ENCODE data around the gene SPATA21.

Gene SPATA21

DNA sequence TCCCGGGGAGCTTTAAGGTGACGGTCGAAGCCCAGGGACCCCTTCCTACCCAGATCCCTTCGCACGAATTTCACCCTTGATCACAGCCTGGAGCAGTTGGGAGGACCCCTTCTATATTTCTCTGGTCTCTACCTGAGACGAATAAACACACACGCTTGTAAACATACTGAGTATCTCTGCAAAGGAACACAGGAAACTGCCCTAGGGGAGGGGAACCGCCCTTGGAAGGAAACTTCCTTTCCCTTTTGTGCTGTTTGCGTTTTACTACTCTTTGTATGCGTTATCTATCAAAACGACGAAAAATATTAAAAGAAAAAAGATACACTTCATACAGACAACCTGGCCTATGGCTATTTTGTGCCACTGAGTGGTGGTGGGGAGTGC, 4.0 kb upstream of the SPATA21 start:
- peaks cover 23% of the 10 kb centered on the region for H3K79me2 ChIP-seq (ENCODE audit: insufficient read depth, low read length)
- peak overlapping the region; percentile 56; the same call in 1 of the 2 replicates for H3K27ac ChIP-seq (ENCODE audit: low read depth, low read length)
- no peaks in the 10 kb centered on the region for H4K20me1 ChIP-seq (ENCODE audit: low read depth, low read length)

DNA sequence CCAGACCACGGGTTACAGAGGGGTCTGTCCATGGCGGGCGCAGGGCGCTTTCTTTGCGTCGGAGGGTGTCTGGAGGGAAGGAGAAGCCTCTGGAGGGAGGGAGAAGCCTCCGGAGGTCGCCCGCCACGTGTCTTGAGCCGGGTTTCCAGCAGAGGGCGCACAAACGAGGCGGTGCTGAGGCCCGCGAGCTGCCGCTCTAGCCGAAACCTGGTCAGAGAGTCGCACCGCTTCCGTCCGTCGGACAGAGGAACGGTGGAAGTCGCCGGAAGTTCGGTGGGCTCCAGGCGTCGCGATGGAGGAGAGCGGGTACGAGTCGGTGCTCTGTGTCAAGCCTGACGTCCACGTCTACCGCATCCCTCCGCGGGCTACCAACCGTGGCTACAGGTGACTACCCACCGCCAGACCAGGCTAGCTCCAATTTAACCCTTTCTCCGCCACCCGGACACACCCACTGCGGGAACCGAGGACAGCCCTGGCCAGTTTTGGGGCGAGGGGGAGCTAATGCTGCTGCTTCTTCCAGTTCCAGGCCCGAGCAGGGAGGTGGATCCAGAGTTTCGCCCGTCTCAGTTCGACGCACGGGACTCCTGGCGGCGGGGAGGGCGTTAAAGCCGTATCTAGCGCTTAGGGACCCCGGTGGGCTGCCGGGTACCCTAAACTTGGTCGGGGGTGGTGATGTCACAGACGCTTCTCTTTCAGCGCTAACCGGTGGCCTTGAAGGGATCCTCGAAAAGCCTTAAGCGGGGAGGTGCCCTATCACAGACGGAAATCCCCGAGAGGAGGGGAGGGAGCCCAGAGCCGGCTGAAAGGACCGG, 3.5 kb upstream of the SPATA21 start, which contains the start of gene NECAP2:
NECAP2 (plus strand) TSS at position 255 of the 812 bp plus-strand sequence; CDS start at position 293, 38 bp downstream.
- Histone ChIP-seq H3K9me2 (replicated peaks; ENCODE audit: insufficient read depth, low read length) (no peaks in the 10 kb centered on the region), H3F3A (ENCODE audit: insufficient read depth) (no peaks in the 10 kb centered on the region), H2AFZ (ENCODE audit: low read depth, low read length, severe bottlenecking) (peak within 1 kb of the TSS; percentile 96), H3K4me2 (ENCODE audit: low read depth, low read length, poor library complexity, severe bottlenecking) (peak within 1 kb of the TSS; percentile 89), H3K27me3 (ENCODE audit: low read length) (no peaks in the 10 kb centered on the region), H3K4me3 (ENCODE audit: insufficient read depth, low read length, poor library complexity, severe bottlenecking) (peak within 1 kb of the TSS; percentile 98), H3K36me3 (ENCODE audit: low read length) (no peaks in the 10 kb centered on the region), H3K79me2 (ENCODE audit: insufficient read depth, low read length) (peaks cover 23% of the 10 kb centered on the region), H3K27ac (ENCODE audit: low read depth, low read length) (peak within 1 kb of the TSS; percentile 56), H3K9me3 (ENCODE audit: insufficient read depth, low read length) (no peaks in the 10 kb centered on the region), H3K9ac (ENCODE audit: low read length) (peak within 1 kb of the TSS; percentile 98), H4K20me1 (ENCODE audit: low read depth, low read length) (no peaks in the 10 kb centered on the region)
- TF ChIP-seq, protein P1, sequence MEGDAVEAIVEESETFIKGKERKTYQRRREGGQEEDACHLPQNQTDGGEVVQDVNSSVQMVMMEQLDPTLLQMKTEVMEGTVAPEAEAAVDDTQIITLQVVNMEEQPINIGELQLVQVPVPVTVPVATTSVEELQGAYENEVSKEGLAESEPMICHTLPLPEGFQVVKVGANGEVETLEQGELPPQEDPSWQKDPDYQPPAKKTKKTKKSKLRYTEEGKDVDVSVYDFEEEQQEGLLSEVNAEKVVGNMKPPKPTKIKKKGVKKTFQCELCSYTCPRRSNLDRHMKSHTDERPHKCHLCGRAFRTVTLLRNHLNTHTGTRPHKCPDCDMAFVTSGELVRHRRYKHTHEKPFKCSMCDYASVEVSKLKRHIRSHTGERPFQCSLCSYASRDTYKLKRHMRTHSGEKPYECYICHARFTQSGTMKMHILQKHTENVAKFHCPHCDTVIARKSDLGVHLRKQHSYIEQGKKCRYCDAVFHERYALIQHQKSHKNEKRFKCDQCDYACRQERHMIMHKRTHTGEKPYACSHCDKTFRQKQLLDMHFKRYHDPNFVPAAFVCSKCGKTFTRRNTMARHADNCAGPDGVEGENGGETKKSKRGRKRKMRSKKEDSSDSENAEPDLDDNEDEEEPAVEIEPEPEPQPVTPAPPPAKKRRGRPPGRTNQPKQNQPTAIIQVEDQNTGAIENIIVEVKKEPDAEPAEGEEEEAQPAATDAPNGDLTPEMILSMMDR (IDR thresholded peaks at IDR 0.05; ENCODE audit: insufficient read depth, low read length, poor library complexity, severe bottlenecking), result peak; percentile 55
- TF ChIP-seq EZH2phosphoT487 (conservative IDR thresholded peaks at IDR 0.05; ENCODE audit: low read length), result no peak

More for the DNA sequence above, 4.0 kb upstream of the SPATA21 start:
- H3K27me3 ChIP-seq (ENCODE audit: low read length), result no peaks in the 10 kb centered on the region
- no peak for TF ChIP-seq EZH2phosphoT487 (conservative IDR thresholded peaks at IDR 0.05; ENCODE audit: low read length)
- TF ChIP-seq, protein P1 (IDR thresholded peaks at IDR 0.05; ENCODE audit: insufficient read depth, low read length, poor library complexity, severe bottlenecking), result no peak
- no peaks in the 10 kb centered on the region for H3K9me3 ChIP-seq (ENCODE audit: insufficient read depth, low read length)
- H3K9me2 ChIP-seq (replicated peaks; ENCODE audit: insufficient read depth, low read length), result no peaks in the 10 kb centered on the region
- peak overlapping the region; percentile 98 for H3K9ac ChIP-seq (ENCODE audit: low read length)
- no peaks in the 10 kb centered on the region for H3K36me3 ChIP-seq (ENCODE audit: low read length)
- H2AFZ ChIP-seq (ENCODE audit: low read depth, low read length, severe bottlenecking), result peak overlapping the region; percentile 96
- H3K4me2 ChIP-seq (ENCODE audit: low read depth, low read length, poor library complexity, severe bottlenecking), result peak overlapping the region; percentile 89
- no peaks in the 10 kb centered on the region for H3F3A ChIP-seq (ENCODE audit: insufficient read depth)
- peak overlapping the region; percentile 98 for H3K4me3 ChIP-seq (ENCODE audit: insufficient read depth, low read length, poor library complexity, severe bottlenecking)

DNA sequence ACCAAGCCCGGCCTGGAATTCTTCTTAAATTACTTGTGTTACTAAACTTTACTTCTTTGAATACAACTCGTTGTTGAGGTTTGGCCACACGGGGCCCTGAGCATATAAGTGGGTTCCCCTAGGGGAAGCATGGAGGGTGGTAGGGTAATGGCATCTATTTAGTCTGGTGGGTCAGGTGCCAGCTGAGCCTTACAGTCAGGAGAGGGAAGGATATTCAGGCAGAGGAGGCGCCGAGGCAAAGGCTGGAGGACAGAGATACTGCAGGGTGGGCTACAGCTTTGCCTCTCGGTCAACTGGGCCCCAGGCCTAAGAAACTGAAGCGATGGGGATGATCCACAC, 2.9 kb upstream of the SPATA21 start:
- Histone ChIP-seq H2AFZ (ENCODE audit: low read depth, low read length, severe bottlenecking) (peak overlapping the region; percentile 96), H4K20me1 (ENCODE audit: low read depth, low read length) (no peaks in the 10 kb centered on the region), H3K4me2 (ENCODE audit: low read depth, low read length, poor library complexity, severe bottlenecking) (peak overlapping the region; percentile 50), H3K9me3 (ENCODE audit: insufficient read depth, low read length) (no peaks in the 10 kb centered on the region), H3K9ac (ENCODE audit: low read length) (peak overlapping the region; percentile 98), H3K9me2 (replicated peaks; ENCODE audit: insufficient read depth, low read length) (no peaks in the 10 kb centered on the region), H3K4me3 (ENCODE audit: insufficient read depth, low read length, poor library complexity, severe bottlenecking) (peak overlapping the region; percentile 98), H3K27ac (ENCODE audit: low read depth, low read length) (no peak overlapping the region), H3K27me3 (ENCODE audit: low read length) (no peaks in the 10 kb centered on the region), H3K79me2 (ENCODE audit: insufficient read depth, low read length) (peaks cover 23% of the 10 kb centered on the region), H3K36me3 (ENCODE audit: low read length) (no peaks in the 10 kb centered on the region), H3F3A (ENCODE audit: insufficient read depth) (no peaks in the 10 kb centered on the region)
- no peak for TF ChIP-seq EZH2phosphoT487 (conservative IDR thresholded peaks at IDR 0.05; ENCODE audit: low read length)
- TF ChIP-seq, protein P1 (IDR thresholded peaks at IDR 0.05; ENCODE audit: insufficient read depth, low read length, poor library complexity, severe bottlenecking), result no peak
